ENCODE data around the gene SUV39H1. TPM values are rescaled to one million over a fixed set of nuclear protein-coding genes. Genes with fewer than 3 reads are reported as not detected.

The SUV39H1 gene
- total and polyA plus RNA-seq, 9 of the 15 experiments (the other 6 are each of a cell fraction or from before 2014, with no cell fraction given), result 4.7 to 34.7 (median 17.9) TPM

DNA sequence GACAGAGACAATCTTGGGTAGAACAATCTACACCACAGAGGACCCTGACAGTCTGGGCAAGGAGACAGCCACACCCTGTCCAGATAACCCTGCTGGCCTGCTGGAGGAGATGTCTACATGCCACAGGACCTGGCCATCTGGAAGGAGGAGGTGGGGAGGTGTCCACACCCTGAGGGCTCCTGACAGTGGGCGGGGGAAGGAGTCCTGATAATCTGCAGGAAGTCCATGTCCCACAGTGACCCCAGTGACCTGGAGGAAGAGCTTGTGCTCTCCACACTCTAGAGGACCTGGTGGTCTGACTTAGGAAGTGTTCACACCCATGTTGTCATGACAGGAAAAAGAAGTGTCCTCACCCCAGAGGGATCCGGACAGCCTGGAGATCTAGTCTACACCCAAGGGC lies 5.5 kb downstream of the SUV39H1 start (continued):
- TF ChIP-seq BRD9 (IDR thresholded peaks at IDR 0.05; ENCODE audit: low read depth, partially characterized antibody) (no peak), NR2C1 (IDR thresholded peaks at IDR 0.05) (peak; percentile 62), NR2C1 (tag; IDR thresholded peaks at IDR 0.05) (peak; percentile 72), POLR2AphosphoS5 (IDR thresholded peaks at IDR 0.05; ENCODE audit: control insufficient read depth, insufficient read depth, low read depth, low read length) (0 out of 2 replicates have a peak, but pooled peaks have one; percentile 53), ZNF668 (CRISPR knock-in tag; IDR thresholded peaks at IDR 0.05) (no peak), CBX8 (IDR thresholded peaks at IDR 0.05; ENCODE audit: borderline replicate concordance, extremely low read depth, low read depth, low read length, poor library complexity, severe bottlenecking) (no peak), ESRRA (IDR thresholded peaks at IDR 0.05; ENCODE audit: borderline replicate concordance, low read depth) (peak; percentile 34; the same call in 1 of the 2 replicates), MED1 (CRISPR knock-in tag; IDR thresholded peaks at IDR 0.05; ENCODE audit: borderline replicate concordance) (no peak), NR2F6 (CRISPR knock-in tag; IDR thresholded peaks at IDR 0.05) (no peak), JUN (IDR thresholded peaks at IDR 0.05; ENCODE audit: borderline replicate concordance, low read depth, low read length) (no peak), JUN (CRISPR knock-in tag; IDR thresholded peaks at IDR 0.05; ENCODE audit: borderline replicate concordance) (no peak), NRF1 (conservative IDR thresholded peaks at IDR 0.05 in 1 of 2, IDR thresholded peaks at IDR 0.05 in 1 of 2) (no peak), ZNF507 (tag; conservative IDR thresholded peaks at IDR 0.05) (no peak), IRF2 (CRISPR knock-in tag; IDR thresholded peaks at IDR 0.05) (no peak), DMBX1 (CRISPR knock-in tag; IDR thresholded peaks at IDR 0.05; ENCODE audit: borderline replicate concordance) (no peak)
- TF ChIP-seq, protein P1, sequence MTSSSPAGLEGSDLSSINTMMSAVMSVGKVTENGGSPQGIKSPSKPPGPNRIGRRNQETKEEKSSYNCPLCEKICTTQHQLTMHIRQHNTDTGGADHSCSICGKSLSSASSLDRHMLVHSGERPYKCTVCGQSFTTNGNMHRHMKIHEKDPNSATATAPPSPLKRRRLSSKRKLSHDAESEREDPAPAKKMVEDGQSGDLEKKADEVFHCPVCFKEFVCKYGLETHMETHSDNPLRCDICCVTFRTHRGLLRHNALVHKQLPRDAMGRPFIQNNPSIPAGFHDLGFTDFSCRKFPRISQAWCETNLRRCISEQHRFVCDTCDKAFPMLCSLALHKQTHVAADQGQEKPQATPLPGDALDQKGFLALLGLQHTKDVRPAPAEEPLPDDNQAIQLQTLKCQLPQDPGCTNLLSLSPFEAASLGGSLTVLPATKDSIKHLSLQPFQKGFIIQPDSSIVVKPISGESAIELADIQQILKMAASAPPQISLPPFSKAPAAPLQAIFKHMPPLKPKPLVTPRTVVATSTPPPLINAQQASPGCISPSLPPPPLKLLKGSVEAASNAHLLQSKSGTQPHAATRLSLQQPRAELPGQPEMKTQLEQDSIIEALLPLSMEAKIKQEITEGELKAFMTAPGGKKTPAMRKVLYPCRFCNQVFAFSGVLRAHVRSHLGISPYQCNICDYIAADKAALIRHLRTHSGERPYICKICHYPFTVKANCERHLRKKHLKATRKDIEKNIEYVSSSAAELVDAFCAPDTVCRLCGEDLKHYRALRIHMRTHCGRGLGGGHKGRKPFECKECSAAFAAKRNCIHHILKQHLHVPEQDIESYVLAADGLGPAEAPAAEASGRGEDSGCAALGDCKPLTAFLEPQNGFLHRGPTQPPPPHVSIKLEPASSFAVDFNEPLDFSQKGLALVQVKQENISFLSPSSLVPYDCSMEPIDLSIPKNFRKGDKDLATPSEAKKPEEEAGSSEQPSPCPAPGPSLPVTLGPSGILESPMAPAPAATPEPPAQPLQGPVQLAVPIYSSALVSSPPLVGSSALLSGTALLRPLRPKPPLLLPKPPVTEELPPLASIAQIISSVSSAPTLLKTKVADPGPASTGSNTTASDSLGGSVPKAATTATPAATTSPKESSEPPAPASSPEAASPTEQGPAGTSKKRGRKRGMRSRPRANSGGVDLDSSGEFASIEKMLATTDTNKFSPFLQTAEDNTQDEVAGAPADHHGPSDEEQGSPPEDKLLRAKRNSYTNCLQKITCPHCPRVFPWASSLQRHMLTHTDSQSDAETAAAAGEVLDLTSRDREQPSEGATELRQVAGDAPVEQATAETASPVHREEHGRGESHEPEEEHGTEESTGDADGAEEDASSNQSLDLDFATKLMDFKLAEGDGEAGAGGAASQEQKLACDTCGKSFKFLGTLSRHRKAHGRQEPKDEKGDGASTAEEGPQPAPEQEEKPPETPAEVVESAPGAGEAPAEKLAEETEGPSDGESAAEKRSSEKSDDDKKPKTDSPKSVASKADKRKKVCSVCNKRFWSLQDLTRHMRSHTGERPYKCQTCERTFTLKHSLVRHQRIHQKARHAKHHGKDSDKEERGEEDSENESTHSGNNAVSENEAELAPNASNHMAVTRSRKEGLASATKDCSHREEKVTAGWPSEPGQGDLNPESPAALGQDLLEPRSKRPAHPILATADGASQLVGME (CRISPR knock-in tag; IDR thresholded peaks at IDR 0.05), result no peak
- TF ChIP-seq, protein P2, sequence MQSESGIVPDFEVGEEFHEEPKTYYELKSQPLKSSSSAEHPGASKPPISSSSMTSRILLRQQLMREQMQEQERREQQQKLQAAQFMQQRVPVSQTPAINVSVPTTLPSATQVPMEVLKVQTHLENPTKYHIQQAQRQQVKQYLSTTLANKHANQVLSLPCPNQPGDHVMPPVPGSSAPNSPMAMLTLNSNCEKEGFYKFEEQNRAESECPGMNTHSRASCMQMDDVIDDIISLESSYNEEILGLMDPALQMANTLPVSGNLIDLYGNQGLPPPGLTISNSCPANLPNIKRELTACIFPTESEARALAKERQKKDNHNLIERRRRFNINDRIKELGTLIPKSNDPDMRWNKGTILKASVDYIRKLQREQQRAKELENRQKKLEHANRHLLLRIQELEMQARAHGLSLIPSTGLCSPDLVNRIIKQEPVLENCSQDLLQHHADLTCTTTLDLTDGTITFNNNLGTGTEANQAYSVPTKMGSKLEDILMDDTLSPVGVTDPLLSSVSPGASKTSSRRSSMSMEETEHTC (IDR thresholded peaks at IDR 0.05), result no peak; the same call in 1 of the 2 replicates
- TF ChIP-seq, protein P3, sequence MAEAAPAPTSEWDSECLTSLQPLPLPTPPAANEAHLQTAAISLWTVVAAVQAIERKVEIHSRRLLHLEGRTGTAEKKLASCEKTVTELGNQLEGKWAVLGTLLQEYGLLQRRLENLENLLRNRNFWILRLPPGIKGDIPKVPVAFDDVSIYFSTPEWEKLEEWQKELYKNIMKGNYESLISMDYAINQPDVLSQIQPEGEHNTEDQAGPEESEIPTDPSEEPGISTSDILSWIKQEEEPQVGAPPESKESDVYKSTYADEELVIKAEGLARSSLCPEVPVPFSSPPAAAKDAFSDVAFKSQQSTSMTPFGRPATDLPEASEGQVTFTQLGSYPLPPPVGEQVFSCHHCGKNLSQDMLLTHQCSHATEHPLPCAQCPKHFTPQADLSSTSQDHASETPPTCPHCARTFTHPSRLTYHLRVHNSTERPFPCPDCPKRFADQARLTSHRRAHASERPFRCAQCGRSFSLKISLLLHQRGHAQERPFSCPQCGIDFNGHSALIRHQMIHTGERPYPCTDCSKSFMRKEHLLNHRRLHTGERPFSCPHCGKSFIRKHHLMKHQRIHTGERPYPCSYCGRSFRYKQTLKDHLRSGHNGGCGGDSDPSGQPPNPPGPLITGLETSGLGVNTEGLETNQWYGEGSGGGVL (CRISPR knock-in tag; IDR thresholded peaks at IDR 0.05), result no peak
- TF ChIP-seq, protein P4, sequence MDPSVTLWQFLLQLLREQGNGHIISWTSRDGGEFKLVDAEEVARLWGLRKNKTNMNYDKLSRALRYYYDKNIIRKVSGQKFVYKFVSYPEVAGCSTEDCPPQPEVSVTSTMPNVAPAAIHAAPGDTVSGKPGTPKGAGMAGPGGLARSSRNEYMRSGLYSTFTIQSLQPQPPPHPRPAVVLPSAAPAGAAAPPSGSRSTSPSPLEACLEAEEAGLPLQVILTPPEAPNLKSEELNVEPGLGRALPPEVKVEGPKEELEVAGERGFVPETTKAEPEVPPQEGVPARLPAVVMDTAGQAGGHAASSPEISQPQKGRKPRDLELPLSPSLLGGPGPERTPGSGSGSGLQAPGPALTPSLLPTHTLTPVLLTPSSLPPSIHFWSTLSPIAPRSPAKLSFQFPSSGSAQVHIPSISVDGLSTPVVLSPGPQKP (CRISPR knock-in tag; IDR thresholded peaks at IDR 0.05), result no peak

Data from K562 (cell line).